Right forelimb (tissue), 1 donor: ENCODE results near the gene NUP205.
A peak's percentile ranks its signal among the peaks of the same experiment; 100 is the strongest.

Source experiments
- DNase-seq: peaks from one replicate; pipeline ENCODE4 v3.0.0-alpha.2; 2018

Gene NUP205, protein sequence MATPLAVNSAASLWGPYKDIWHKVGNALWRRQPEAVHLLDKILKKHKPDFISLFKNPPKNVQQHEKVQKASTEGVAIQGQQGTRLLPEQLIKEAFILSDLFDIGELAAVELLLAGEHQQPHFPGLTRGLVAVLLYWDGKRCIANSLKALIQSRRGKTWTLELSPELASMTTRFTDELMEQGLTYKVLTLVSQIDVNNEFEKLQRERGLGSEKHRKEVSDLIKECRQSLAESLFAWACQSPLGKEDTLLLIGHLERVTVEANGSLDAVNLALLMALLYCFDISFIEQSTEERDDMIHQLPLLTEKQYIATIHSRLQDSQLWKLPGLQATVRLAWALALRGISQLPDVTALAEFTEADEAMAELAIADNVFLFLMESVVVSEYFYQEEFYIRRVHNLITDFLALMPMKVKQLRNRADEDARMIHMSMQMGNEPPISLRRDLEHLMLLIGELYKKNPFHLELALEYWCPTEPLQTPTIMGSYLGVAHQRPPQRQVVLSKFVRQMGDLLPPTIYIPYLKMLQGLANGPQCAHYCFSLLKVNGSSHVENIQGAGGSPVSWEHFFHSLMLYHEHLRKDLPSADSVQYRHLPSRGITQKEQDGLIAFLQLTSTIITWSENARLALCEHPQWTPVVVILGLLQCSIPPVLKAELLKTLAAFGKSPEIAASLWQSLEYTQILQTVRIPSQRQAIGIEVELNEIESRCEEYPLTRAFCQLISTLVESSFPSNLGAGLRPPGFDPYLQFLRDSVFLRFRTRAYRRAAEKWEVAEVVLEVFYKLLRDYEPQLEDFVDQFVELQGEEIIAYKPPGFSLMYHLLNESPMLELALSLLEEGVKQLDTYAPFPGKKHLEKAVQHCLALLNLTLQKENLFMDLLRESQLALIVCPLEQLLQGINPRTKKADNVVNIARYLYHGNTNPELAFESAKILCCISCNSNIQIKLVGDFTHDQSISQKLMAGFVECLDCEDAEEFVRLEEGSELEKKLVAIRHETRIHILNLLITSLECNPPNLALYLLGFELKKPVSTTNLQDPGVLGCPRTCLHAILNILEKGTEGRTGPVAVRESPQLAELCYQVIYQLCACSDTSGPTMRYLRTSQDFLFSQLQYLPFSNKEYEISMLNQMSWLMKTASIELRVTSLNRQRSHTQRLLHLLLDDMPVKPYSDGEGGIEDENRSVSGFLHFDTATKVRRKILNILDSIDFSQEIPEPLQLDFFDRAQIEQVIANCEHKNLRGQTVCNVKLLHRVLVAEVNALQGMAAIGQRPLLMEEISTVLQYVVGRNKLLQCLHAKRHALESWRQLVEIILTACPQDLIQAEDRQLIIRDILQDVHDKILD (N-terminal part only)

DNA sequence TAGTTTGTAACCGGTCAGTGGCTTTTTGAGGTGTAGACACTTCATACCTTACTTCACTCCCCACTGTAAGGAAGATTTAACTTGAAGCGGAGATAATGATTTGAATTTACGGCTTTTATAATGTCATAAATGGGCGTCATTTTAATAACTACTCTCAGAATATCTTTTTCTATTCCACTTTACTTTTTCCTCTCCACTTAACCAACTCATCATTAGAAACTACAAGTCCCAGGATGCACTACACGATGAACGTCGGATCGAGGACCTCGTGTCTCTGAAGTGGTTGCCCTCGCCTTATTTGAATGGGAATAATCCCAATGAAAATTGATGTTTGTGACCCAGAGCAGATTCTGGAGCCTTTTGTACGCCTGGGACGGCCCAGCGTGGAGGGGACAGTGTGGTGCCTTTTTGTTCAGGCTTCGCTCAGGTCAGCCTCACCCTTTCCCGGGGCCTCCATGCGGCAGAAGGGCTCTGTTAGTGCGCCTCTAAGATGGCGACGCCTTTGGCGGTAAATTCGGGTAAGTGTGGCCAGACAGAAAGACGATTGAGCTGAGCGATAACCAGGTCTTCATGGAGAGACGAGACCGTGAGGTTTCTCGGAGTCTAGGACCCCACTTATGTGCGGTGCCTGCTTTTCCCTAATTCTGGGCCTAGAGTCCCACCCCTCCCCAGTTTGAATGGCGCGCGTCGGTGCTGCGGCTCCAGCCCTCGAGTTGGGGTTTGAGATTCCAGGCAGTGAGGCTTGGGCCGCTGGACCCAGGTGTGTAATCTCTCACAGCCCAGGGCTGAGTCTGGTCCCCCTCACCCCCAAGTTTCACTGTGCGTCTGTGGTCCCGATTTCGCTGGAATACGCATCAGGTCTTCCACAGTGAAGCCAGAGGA lies at the start of gene NUP205:
NUP205 (plus strand) TSS at position 463 of the 882 bp plus-strand sequence; CDS start at position 491, 28 bp downstream.
- peak; percentile 94 for DNase-seq

DNA sequence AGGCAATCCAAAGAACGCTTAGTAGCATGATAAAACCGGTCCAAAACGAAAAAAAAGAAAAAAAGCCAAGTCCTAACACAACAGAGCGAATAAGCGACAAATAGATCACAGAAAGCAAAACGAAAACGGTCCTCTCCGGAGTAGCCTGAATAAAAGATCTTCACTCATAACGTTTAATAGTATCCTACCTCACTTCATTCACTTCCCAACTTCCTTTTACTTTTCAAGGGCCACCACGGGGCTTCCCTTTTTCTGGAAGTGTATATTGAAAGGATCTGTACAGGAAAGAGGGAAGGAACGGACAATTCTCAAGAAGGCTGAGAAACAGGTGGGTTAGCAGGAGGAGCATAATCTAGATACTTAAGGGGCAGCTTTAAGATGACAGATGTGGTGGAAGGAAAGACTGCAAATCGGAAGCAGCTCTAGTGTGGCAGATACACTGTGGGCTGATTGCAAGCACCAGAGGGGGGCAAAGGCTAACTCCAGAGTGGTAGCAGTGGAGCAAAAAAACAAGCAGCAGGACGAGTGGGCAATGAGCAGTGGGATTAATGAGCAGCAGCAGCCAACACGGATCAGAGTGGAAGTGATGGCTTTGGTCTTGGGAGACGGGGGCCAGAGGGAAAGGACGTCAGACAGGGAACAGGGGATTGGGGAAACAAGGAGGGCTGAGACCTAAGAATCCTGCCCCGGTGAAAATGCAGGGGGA lies 48.7 kb upstream of the NUP205 start:
- peak; percentile 53 for DNase-seq

DNA sequence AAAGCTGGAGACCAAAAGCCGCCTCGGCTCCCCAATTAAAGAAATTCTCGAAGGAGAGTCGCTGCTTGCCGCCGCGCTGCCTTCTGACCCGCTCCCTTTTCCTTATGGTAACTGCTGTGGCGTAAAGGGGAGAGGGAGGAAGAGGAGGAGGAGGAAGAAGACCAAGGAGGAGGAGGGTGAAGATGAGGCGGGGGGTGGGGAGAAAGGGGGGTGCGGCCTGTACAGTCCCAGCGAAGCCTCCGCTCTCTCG lies 48.2 kb upstream of the NUP205 start:
- no peak for DNase-seq

DNA sequence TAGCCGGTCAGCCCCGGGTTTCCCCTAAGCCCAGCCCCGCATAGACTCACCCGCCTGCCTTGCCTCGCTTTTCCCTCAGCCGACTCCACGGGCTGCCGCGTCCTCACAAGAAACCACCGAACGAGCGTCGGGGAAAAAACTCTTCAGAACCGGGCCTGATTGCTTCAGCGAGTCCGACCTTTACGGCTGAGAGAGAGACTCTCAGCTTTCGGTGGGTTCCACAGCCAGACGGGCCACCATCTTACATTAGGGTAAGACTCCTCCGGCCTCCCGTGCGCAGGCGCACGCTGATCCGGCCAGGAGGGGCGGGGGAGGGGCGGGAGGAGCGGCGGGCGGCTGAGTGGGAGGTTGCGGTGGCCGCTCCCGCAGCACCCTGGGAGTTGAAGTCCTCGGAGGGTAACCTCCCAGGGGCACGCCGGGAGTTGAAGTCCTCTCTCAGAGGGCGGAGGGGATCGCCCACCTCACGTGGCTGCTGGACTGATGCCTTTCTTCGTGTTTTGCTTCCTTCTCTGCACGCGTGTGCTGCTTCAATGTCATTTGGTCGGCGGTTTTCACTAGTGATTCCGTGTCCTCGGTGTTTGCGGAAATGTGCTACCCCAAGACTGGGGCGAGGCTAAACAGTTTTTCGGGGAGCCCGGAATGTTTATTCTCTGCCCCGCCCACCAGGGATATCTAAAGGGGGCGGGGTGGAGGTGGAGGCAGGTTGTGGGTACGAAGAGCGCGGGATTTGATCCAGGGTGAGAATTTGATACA lies 47.7 kb upstream of the NUP205 start, which contains the start of gene CNOT4:
CNOT4 (minus strand) TSS at position 264 of the 753 bp plus-strand sequence. CDS start 71,771 bp downstream, outside the sequence.
- peak; percentile 99 for DNase-seq

DNA sequence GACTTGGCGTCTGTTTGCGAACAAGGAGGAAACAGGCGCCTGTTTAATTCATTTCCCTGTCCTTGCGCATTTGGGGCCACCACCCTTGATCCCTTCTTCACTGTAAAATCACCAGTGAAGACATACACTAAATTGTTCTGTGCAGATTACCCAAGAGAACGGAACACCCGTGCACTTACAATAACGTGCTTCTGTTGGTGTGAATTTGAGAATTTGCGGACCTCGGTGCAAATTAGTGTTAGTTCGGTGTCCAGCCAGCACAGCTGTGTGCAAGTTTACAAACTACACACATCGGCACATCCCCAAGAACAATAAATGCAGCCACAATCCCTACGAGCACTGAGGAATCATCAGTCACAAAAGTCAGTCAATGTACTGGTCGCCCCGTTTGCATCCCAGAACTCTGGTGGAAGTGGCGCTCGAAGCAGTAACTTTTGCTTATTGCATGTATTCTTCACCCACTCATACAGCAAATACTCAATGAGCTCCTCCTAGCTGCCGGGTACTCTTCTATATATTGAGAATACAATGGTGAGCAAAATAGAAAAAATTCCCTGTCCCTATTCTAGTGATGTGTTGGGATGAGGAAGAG lies 47.0 kb upstream of the NUP205 start:
- peak; percentile 48 for DNase-seq

DNA sequence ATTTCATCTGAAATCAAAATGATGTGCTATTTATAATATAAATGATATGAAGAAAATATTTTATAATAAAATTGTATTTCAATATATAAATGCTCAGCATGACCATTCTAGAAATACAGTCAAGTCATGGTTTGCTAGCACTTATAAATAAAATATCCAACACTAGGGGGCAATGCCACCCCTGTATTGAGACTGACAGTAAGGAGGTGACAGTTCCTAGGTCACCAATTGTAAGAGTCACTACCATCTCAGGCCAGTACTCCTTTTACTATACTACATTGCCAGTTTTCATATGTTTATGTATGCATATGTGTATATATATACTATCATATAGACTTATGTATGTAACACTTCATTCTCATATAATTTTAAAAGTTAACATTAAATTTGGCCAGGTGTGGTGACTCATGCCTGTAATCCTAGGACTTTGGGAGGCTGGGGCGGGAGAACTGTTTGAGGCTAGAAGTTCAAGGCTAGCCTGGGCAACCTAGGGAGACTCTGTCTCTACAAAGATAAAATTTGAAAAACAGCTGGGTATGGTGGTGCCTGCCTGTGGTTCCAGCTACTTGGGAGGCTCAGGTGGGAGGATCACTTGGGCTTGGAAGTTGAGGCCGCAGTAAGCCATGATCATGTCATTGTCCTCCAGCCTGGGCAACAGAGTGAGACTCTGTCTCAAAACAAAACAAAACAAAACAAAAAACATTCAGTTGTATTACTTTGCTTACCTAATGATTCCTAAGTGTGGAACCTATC lies 45.4 kb upstream of the NUP205 start:
- no peak for DNase-seq

DNA sequence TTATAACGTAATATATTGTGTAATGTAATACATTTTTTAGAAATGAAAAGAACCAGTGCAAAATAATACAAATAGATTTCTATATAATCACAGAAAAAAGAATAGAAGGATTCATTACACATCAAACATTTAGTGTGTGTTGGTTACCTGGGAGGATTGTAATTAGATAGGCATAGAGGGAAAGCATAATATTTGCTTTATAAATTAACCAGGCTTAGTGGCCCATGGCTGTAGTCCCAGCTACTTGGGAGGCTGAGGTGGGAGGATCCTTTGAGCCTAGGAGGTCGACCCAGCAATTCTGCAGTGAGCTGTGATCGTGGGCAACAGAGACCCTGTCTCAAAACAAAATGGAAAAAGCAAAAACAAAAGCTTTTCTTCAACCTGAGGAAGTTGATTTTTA lies 42.9 kb upstream of the NUP205 start:
- no peak for DNase-seq

DNA sequence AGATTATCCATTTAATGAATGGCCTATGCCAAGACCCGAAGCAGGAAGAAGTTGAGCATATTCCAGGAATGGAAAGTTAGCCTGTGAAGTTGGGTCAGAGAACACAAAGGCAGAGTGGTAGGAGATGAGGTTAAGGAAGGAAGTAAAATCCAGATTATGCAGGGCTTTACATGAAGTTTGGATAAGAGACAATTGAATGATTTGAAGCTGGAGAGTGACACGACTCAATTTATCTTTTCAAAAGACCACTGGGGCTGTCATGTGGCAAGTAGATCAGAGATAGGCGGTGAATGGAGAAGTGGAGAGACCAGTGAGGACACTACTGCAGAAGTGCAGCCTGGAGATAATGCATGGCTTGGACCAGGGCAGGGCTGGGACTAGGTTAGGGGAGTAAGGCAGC lies 40.7 kb upstream of the NUP205 start:
- no peak for DNase-seq

DNA sequence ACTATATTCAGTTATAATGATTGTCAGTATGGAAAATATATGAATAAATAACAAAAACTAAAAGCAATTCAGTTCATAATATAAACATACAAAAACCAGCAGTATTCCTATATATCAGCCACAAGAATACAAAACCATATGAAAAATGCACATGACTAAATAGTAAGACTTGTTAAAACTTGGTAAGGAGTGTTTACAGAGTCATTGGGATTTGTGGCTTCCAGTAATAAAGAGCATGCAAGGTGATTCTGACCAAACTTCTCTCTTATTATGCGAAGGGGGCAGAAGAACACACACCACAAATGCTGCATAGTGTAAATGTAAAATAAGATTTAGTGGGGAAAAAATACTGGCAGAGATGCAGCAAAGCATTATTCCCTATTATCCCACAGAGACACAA lies 39.0 kb upstream of the NUP205 start:
- no peak for DNase-seq

DNA sequence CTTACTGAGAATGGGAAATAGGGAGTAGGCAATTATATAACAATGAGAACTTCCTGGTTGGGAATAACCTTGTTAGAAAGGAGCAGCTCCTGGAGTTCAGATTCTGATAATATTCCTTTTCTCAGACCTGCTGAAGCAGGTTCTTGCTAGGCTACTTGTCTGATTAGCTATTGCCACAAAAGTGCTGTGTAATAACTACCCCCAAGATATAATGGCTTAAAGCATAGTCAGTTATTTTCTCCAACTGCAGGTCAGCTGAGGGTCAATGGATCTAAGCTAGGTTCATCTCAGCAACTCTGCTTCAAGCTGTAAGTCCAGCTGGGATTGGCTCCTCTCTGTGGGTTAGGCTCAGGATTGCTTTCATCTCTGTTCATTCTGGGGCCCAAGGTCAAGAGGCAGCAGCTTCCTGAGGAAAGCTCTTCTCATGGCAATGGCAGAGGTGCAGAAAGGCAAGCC lies 38.5 kb upstream of the NUP205 start:
- DNase-seq: no peak

DNA sequence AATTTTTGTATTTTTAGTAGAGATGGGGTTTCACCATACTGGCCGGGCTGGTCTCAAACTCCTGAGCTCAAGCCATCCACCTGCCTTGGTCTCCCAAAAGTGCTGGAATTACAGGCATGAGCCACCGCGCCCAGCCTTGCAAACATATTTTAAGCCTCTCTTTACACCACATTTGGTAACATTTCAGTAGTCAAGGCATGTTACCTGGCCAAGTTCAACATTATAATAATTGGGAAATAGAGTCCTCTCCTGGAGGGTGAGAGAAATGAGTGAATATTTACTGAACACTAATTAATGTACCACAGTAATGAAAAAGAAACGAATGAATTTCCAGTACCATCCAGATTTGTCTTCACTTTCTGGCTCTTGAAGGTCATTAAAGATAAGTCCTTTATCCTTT lies 37.8 kb upstream of the NUP205 start:
- DNase-seq: no peak

DNA sequence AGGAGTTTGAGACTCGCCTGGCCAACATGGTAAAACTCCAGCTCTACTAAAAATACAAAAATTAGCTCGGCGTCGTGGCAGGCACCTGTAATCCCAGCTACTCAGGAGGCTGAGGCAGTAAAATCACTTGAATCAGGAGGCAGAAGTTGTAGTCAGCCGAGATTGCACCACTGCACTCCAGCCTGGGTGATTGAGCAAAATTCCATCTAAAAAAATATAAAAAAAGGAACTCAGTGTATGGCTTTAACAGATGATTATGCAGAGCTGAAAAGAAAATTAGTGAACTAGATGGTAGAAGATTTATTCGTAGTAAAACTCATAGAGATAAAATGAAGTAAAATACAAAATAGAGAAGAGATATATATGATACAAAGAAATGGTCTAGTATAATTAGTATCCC lies 35.2 kb upstream of the NUP205 start:
- DNase-seq: no peak

DNA sequence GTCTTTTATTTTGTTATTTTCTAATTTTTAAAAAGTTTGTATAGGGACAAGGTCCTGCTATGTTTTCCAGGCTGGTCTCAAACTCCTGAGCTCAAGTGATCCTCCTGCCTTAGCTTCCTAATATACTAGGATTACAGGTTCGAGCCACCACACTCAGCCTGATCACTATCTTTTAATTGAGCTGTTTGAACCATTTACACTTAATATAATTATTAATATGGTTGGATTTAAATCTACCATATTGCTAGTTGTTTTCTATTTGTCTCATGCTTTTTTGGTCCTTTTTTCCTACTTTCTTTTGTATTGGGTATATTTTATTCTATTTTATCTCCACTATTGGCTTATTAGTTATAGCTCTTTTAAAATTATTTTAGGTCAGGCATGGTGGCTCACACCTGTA lies 34.6 kb upstream of the NUP205 start:
- DNase-seq: no peak

DNA sequence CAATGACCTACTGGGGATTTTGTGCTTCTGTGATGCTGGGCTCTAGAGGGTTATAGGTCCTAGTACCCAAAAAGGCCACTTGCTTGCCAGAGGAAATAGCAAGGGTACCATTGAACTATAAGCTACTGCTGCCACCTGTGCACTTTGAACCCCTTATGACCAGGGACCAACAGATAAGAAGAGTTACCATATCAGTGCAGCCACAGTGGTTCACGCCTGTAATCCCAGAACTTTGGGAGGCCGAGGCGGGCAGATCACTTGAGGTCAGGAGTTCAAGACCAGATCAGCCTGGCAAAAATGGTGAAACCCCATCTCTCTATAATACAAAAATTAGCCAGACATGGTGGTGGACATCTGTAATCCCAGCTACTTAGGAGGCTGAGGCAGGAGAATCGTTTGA lies 32.3 kb upstream of the NUP205 start:
- DNase-seq: no peak

DNA sequence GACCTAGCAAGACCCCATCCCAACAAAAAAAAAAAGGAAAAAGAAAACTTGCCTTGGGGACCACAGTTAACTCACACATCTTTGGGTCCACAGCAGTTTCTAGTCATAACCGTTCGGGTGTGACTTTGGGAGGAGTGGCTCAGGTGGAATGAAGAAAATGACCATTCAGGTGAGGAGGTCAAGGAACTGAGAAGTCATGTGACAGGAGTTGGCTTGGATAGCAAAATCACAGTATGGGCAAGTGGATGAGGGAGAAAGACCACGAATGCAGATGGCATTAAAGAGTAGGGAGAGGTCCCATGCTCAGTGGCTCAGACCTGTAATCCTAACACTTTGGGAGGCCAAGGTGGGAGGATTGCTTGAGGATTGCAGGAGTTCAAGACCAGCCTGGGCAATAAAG lies 30.7 kb upstream of the NUP205 start:
- no peak for DNase-seq

DNA sequence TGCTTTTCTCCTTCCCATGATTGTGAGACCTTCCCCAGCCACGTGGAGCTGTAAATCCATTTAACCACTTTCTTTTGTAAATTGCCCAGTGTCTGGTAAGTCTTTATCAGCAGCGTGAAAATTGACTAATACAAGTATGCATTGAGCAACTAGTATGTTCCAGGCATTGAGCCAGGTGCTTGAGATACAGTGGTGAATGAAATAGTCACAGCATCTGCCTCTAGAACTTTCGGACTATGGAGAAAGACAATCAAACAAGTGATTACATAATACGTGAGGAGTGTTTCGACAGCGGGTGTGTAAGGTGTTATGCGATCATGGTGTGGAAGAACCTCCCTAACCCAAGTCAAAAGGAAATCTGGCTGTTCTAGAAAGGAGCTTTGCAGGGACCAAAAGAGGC lies 21.6 kb upstream of the NUP205 start:
- no peak for DNase-seq

DNA sequence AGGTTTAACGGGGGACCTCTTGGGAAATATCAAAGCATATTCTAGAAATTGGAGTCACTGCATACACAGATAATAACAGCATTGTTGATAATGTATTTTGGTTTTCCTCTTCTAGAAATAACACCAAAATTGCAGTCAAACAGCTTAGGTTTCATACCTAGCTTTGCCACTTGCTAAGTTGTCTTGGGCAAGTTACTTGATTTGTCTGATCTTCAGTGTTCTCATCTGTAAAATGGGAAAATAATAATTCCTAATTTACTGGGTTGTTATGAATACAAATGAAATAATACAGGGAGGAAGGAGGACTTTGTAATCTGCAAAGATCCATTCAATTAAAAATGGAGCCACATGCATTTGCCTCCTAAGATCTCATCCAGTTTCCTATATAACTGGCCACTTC lies 20.3 kb upstream of the NUP205 start:
- no peak for DNase-seq

DNA sequence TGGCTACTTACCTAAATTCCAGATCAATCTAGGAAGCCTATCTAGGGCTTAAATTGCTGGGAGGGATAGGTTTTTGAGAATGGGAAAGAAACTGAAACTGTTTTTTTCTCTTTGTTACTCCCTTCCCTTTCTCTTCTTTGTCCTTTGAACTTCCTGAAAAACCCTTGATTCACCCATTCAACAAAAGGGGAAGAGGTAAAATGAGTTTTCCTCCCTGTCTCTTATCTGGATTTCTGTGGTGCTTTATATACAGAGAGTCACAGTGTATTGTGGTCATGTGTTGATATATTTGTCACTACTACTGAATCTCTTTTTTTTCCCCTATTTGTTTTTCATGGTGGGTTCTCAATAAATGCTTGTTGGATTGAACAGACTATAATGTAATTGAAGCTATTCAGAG lies 19.8 kb upstream of the NUP205 start:
- no peak for DNase-seq

DNA sequence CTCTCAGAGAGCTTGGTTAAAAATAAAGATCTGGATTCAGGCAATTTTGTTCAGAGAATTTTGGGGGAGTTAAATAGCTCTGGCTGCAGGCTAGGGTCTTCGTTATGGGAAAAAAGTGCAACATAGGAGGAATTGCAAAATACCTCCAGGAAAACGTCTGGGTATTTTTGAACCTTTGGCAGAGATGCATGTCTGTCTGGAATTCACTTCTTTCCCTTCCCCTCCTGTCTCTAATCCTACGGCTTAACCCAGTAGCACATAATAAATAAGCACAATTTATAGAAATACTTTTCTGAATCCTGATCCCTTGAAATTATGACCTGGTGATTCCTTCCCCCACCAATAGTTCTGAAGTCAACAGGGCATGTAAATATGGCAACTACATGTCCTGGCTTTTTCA lies 19.3 kb upstream of the NUP205 start:
- DNase-seq: no peak

DNA sequence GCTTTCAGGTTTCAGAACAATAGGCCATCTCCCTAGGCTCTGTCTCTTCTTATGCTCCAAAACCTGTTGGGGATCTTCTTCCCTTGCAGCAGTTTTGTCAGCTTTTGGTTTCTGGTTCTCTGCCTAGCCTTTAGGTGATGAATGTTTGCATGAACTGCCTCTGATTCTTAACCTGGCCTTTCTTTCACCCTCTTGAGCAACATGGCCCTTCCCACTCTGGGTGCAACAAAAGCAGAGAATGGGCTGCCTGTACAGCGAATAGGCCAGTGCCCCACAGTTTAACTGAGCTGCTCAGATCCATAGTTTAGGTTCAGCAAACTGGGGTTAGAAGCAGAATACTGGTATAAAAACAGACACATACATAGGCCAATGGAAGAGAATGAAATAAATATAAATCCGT lies 18.1 kb upstream of the NUP205 start:
- no peak for DNase-seq
